ENCODE measurements around the gene FGD1. TPM values are rescaled to one million over a fixed set of nuclear protein-coding genes. Genes with fewer than 3 reads are reported as not detected.
"Not testable (repeated sequence)": the region's sequence is repeated elsewhere in the genome, so short reads cannot be mapped to it uniquely, and the experiment has no call there.

Gene FGD1
- total RNA-seq (2014; rRNA removed; shearing (Covaris generic); ENCODE audit: low replicate concordance), result not detected in 2 replicates

DNA sequence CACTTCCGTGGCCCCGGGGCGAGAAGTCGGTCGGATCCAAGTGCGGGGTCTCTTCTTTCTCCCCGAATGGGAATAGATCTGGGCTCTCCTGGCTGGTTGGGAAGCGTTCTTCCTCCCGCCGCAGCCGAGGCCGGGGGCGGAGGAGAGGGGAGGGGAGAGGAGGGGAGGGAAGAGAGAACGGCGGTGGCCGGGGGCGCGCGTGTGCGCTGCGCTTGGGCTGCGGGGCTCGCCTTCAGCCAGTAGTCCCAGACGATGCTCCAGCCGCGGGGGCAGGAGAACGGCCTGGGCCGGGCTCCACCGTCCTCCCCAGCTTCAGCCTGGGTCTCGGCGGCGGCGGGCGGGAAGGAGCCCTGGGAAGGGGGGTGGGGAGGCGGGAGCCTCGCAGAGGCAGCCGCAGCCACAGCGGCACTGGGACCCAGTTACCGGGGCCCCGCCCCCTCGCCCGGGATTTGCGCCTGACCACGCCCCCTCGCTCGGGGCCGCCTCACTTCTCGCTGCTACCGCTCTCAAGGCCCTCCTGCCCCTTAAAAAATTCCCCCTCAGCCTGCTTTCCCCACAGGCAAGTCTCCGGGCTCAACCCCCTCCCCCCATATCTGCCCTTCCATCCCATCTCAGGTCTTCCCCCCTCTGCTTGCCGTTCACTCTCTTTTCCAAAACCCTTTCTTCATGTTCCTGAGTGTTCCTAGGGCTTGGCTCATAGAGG is at the start of gene FGD1:
TSS of gene FGD1 (minus strand) at position 421 of the 703 bp plus-strand sequence. CDS start 802 bp downstream, outside the sequence.
- H3K27ac ChIP-seq (ENCODE audit: low read length), result no peak within 1 kb of the TSS
- no peak within 1 kb of the TSS for H2AFZ ChIP-seq (ENCODE audit: low read length)
- no peaks in the 10 kb centered on the region for H3K79me2 ChIP-seq (ENCODE audit: low read length)
- no peak within 1 kb of the TSS for H3K4me3 ChIP-seq (ENCODE audit: low read length)
- no peaks in the 10 kb centered on the region for H3K9me2 ChIP-seq (replicated peaks; ENCODE audit: insufficient read depth, low read length)
- H3K36me3 ChIP-seq (ENCODE audit: insufficient read depth, low read length), result no peaks in the 10 kb centered on the region
- no peaks in the 10 kb centered on the region for H4K20me1 ChIP-seq (ENCODE audit: insufficient read depth, low read depth, low read length)
- DNase-seq, result no peak
- no peaks in the 10 kb centered on the region for H3K9me3 ChIP-seq (ENCODE audit: low read length)
- no peaks in the 10 kb centered on the region for H3K27me3 ChIP-seq (ENCODE audit: low read length)
- no peak within 1 kb of the TSS for H3K9ac ChIP-seq (ENCODE audit: low read length)
- no peak within 1 kb of the TSS for H3K4me2 ChIP-seq (ENCODE audit: low read depth, low read length, poor library complexity, severe bottlenecking)
- H3K4me1 ChIP-seq (ENCODE audit: low read length), result no peaks in the 10 kb centered on the region

DNA sequence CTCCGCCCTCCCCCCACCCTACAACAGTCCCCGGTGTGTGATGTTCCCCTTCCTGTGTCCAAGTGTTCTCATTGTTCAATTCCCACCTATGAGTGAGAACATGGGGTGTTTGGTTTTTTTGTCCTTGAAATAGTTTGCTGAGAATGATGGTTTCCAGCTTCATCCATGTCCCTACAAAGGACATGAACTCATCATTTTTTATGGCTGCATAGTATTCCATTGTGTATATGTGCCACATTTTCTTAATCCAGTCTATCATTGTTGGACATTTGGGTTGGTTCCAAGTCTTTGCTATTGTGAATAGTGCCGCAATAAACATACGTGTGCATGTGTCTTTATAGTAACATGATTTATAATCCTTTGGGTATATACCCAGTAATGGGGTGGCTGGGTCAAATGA is 46.2 kb upstream of the FGD1 start:
- not testable (repeated sequence) for H4K20me1 ChIP-seq (ENCODE audit: insufficient read depth, low read depth, low read length); DNase-seq; H3K27ac ChIP-seq (ENCODE audit: low read length); H3K27me3 ChIP-seq (ENCODE audit: low read length); H2AFZ ChIP-seq (ENCODE audit: low read length); H3K79me2 ChIP-seq (ENCODE audit: low read length); H3K4me1 ChIP-seq (ENCODE audit: low read length); H3K4me2 ChIP-seq (ENCODE audit: low read depth, low read length, poor library complexity, severe bottlenecking); H3K9me3 ChIP-seq (ENCODE audit: low read length); H3K9me2 ChIP-seq (replicated peaks; ENCODE audit: insufficient read depth, low read length); H3K4me3 ChIP-seq (ENCODE audit: low read length); H3K9ac ChIP-seq (ENCODE audit: low read length)
- peaks cover 19% of the 10 kb centered on the region for H3K36me3 ChIP-seq (ENCODE audit: insufficient read depth, low read length)

DNA sequence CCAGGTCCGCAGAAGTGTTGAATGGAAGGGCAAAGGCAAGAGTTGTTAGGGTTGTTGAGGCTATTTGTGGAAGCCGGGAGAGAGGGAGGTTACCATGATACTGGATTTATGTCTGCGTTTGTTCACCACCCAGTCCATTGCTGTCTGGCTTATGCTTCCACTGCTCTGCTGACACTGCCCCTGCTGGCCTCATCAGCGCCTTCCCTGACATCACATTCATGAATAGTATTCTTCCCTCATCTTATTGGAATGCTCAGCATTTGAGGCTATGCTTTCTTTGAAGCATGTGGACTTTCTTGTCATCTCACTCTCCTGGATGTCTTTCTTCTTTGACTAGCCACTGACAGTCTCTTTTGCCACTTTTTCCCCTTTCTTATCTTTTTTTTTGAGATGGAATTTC is 44.3 kb upstream of the FGD1 start:
- no peak overlapping the region for H3K9ac ChIP-seq (ENCODE audit: low read length)
- DNase-seq, result no peak
- H3K27ac ChIP-seq (ENCODE audit: low read length), result no peak overlapping the region
- H4K20me1 ChIP-seq (ENCODE audit: insufficient read depth, low read depth, low read length), result no peaks in the 10 kb centered on the region
- no peaks in the 10 kb centered on the region for H3K9me3 ChIP-seq (ENCODE audit: low read length)
- H3K4me2 ChIP-seq (ENCODE audit: low read depth, low read length, poor library complexity, severe bottlenecking), result no peak overlapping the region
- no peak overlapping the region for H3K4me3 ChIP-seq (ENCODE audit: low read length)
- peaks cover 15% of the 10 kb centered on the region for H3K36me3 ChIP-seq (ENCODE audit: insufficient read depth, low read length)
- no peaks in the 10 kb centered on the region for H3K4me1 ChIP-seq (ENCODE audit: low read length)
- peaks cover 8% of the 10 kb centered on the region for H3K79me2 ChIP-seq (ENCODE audit: low read length)
- H2AFZ ChIP-seq (ENCODE audit: low read length), result no peak overlapping the region
- H3K27me3 ChIP-seq (ENCODE audit: low read length), result no peaks in the 10 kb centered on the region
- no peaks in the 10 kb centered on the region for H3K9me2 ChIP-seq (replicated peaks; ENCODE audit: insufficient read depth, low read length)

DNA sequence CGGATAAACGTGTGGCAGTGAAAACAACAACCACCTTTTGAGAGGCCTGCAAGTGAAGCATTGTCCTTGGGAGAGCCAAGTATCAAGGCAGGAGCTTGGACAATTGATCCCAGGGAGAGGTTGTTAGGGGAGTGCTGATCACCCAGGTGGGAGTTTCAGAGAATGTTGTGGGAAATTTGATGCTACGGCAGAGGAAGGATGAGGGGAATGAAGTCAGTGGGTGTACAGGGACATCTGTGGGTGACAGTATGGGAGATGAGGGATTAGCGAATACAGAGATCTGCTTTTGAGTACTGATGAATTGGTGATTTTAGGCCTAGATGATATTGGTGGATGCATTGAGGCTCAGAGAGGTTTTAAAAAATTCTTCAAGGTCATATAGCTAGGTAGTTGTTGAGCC is 38.2 kb upstream of the FGD1 start:
- Histone ChIP-seq H3K9ac (ENCODE audit: low read length) (no peak overlapping the region), H3K9me2 (replicated peaks; ENCODE audit: insufficient read depth, low read length) (no peaks in the 10 kb centered on the region), H2AFZ (ENCODE audit: low read length) (no peak overlapping the region), H3K4me2 (ENCODE audit: low read depth, low read length, poor library complexity, severe bottlenecking) (no peak overlapping the region), H3K27me3 (ENCODE audit: low read length) (no peaks in the 10 kb centered on the region), H3K4me3 (ENCODE audit: low read length) (no peak overlapping the region), H3K36me3 (ENCODE audit: insufficient read depth, low read length) (peaks cover 25% of the 10 kb centered on the region), H3K79me2 (ENCODE audit: low read length) (peaks cover 54% of the 10 kb centered on the region), H4K20me1 (ENCODE audit: insufficient read depth, low read depth, low read length) (no peaks in the 10 kb centered on the region), H3K4me1 (ENCODE audit: low read length) (peaks cover 17% of the 10 kb centered on the region), H3K9me3 (ENCODE audit: low read length) (no peaks in the 10 kb centered on the region; the same call in 1 of the 2 replicates), H3K27ac (ENCODE audit: low read length) (no peak overlapping the region)
- no peak for DNase-seq

DNA sequence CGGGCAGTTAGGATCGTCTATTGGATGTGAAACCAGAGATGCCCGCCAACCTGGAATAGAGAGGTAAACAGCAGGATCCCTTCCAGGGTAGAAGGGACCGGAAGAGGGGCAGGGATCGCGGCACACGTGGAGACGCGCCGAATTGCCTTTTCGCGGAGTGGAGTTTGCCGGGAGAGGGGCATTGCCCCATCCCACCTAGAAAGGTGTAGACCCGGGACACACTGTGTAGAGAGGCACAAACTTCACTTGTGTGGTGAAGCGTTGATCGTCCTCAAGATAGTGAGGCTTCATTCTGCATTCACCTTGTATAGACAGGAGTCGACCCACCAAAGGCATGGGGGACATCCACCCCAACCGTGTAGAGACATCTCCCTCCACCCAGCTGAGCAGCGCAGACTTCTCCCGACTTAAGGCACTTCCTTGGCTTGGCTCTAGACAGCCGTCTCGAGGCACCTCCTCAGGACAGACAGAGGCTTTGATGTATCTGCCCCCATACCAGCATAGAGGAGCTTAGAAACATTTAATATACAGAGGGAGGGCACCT is 34.4 kb upstream of the FGD1 start:
- Histone ChIP-seq H3K36me3 (ENCODE audit: insufficient read depth, low read length) (peaks cover 21% of the 10 kb centered on the region), H3K9ac (ENCODE audit: low read length) (peak overlapping the region; percentile 82), H3K9me3 (ENCODE audit: low read length) (no peaks in the 10 kb centered on the region; the same call in 1 of the 2 replicates), H3K4me2 (ENCODE audit: low read depth, low read length, poor library complexity, severe bottlenecking) (peak overlapping the region; percentile 67), H3K4me1 (ENCODE audit: low read length) (peaks cover 21% of the 10 kb centered on the region), H2AFZ (ENCODE audit: low read length) (no peak overlapping the region), H3K4me3 (ENCODE audit: low read length) (peak overlapping the region; percentile 72), H3K27ac (ENCODE audit: low read length) (peak overlapping the region; percentile 79), H3K9me2 (replicated peaks; ENCODE audit: insufficient read depth, low read length) (no peaks in the 10 kb centered on the region), H3K79me2 (ENCODE audit: low read length) (peaks cover 46% of the 10 kb centered on the region), H4K20me1 (ENCODE audit: insufficient read depth, low read depth, low read length) (no peaks in the 10 kb centered on the region), H3K27me3 (ENCODE audit: low read length) (no peaks in the 10 kb centered on the region)
- no peak for DNase-seq

DNA sequence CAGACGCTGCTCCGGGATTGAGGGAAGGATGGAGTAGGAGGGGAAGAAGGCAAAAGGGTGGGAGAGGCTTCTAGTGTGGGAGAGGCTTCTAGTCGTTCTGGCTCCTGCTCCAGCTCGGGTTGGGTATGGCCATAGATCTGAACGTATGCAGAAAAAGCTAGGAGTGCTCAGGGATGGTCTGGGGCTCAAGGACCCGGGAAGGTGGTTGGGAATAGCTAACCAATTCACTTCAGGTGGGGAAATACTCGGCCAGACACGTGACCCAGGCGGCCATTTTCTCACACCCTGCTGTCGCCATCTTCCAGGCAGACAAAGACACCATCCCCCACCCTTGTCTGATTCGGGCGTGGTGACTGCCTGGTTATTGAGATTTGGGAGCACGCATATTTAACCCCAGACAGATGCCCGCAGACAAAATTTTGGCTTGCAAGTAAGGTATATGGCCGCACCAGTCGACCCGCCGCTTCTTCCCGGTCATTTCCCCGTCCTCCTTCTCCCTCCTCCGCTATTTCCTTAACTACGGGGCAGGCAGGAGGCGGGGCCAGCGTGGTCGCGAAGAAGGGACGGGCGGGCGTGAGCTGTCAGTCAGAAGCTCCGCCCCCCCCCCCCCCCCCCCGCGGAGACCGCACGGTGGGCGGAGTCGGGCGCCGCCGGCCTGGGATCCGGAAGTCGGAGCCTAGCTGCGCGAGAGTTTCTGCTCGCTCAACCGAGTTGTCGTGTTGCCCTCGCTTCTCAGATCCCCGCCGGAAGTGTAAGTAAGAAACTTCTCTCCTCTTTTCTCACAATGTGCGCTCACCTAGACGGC is 33.7 kb upstream of the FGD1 start, which contains the start of gene GNL3L:
TSS of gene GNL3L (plus strand) at position 668 of the 805 bp plus-strand sequence. CDS start 2,348 bp downstream, outside the sequence.
- Histone ChIP-seq H3K27ac (ENCODE audit: low read length) (peak within 1 kb of the TSS; percentile 79), H3K9ac (ENCODE audit: low read length) (peak within 1 kb of the TSS; percentile 82), H3K4me2 (ENCODE audit: low read depth, low read length, poor library complexity, severe bottlenecking) (peak within 1 kb of the TSS; percentile 67), H2AFZ (ENCODE audit: low read length) (peak within 1 kb of the TSS; percentile 84), H3K9me3 (ENCODE audit: low read length) (no peaks in the 10 kb centered on the region; the same call in 1 of the 2 replicates), H3K4me3 (ENCODE audit: low read length) (peak within 1 kb of the TSS; percentile 72), H3K36me3 (ENCODE audit: insufficient read depth, low read length) (peaks cover 21% of the 10 kb centered on the region), H3K27me3 (ENCODE audit: low read length) (no peaks in the 10 kb centered on the region), H3K4me1 (ENCODE audit: low read length) (peaks cover 21% of the 10 kb centered on the region), H3K79me2 (ENCODE audit: low read length) (peaks cover 44% of the 10 kb centered on the region), H3K9me2 (replicated peaks; ENCODE audit: insufficient read depth, low read length) (no peaks in the 10 kb centered on the region), H4K20me1 (ENCODE audit: insufficient read depth, low read depth, low read length) (no peaks in the 10 kb centered on the region)
- peak; percentile 94 for DNase-seq

DNA sequence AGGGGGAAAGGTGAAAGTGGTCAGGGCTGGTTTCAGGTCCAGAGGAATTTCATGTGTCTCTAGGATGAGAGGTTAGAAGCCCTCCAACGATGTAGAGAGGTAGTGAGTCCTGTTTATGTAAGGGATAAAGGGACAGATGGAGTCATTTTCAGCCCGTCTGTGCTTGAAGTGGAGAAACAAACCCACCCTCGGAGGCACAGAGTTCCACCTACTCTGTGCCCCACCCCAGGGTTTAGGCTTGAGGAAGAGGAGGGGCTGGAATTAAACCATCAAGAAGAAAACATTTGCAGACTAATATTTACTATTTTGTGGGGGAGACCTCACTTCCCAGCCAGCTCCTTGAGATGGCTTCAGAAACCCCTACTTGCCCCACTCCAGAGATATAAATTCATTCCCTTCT is 33.1 kb upstream of the FGD1 start:
- Histone ChIP-seq H3K9me2 (replicated peaks; ENCODE audit: insufficient read depth, low read length) (no peaks in the 10 kb centered on the region), H3K9me3 (ENCODE audit: low read length) (no peaks in the 10 kb centered on the region; the same call in 1 of the 2 replicates), H3K4me3 (ENCODE audit: low read length) (peak overlapping the region; percentile 64), H3K36me3 (ENCODE audit: insufficient read depth, low read length) (peaks cover 15% of the 10 kb centered on the region), H3K27ac (ENCODE audit: low read length) (no peak overlapping the region; the same call in 1 of the 2 replicates), H3K9ac (ENCODE audit: low read length) (peak overlapping the region; percentile 73), H3K4me2 (ENCODE audit: low read depth, low read length, poor library complexity, severe bottlenecking) (peak overlapping the region; percentile 60), H3K4me1 (ENCODE audit: low read length) (peaks cover 21% of the 10 kb centered on the region), H3K79me2 (ENCODE audit: low read length) (peaks cover 38% of the 10 kb centered on the region), H3K27me3 (ENCODE audit: low read length) (no peaks in the 10 kb centered on the region), H2AFZ (ENCODE audit: low read length) (peak overlapping the region; percentile 84), H4K20me1 (ENCODE audit: insufficient read depth, low read depth, low read length) (no peaks in the 10 kb centered on the region)
- peak; percentile 42 for DNase-seq

DNA sequence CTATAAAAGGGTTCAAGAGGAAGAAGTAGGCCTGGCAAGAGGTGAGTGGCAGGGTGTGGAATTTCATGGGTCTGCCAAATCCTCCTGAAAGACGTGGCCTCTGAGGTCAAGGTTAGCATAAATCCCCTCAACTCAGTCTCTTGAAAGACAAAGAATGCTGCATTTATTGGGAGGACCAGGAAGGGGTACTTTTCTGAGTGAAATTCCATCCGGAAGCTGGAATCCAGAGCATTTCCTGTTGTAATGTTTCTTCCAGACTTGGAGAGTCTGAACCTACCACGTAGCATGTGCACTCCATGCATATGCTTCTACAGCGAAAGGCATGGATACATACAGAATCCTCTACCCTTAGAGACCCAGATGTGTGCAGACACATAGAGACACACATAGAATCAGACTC is 13.4 kb upstream of the FGD1 start:
- H3K9me3 ChIP-seq (ENCODE audit: low read length), result peaks cover 5% of the 10 kb centered on the region
- no peak overlapping the region for H2AFZ ChIP-seq (ENCODE audit: low read length)
- H3K79me2 ChIP-seq (ENCODE audit: low read length), result no peaks in the 10 kb centered on the region
- H3K36me3 ChIP-seq (ENCODE audit: insufficient read depth, low read length), result no peaks in the 10 kb centered on the region
- H4K20me1 ChIP-seq (ENCODE audit: insufficient read depth, low read depth, low read length), result no peaks in the 10 kb centered on the region
- H3K9ac ChIP-seq (ENCODE audit: low read length), result no peak overlapping the region
- no peak overlapping the region for H3K4me3 ChIP-seq (ENCODE audit: low read length)
- no peak overlapping the region for H3K27ac ChIP-seq (ENCODE audit: low read length)
- DNase-seq, result no peak
- H3K27me3 ChIP-seq (ENCODE audit: low read length), result no peaks in the 10 kb centered on the region
- no peaks in the 10 kb centered on the region for H3K4me1 ChIP-seq (ENCODE audit: low read length)
- no peaks in the 10 kb centered on the region for H3K9me2 ChIP-seq (replicated peaks; ENCODE audit: insufficient read depth, low read length)
- H3K4me2 ChIP-seq (ENCODE audit: low read depth, low read length, poor library complexity, severe bottlenecking), result no peak overlapping the region

Data from Karpas-422 (cell line).